Right cardiac atrium (tissue), 5 donors: ENCODE measurements around the gene INF2. TPM values are rescaled to one million over a fixed set of nuclear protein-coding genes. Genes with fewer than 3 reads are reported as not detected.
A peak's percentile ranks its signal among the peaks of the same experiment; 100 is the strongest.

ENCODE experiments used
- ATAC-seq, 2 donors: fragments of 200-7000 bp; cut with Tn5 transposase; one replicate each; pipeline versions ENCODE4 v1.8.0 to v1.9.1; 2020; ENCODE audit warnings: moderate library complexity in 2 of 2, mild to moderate bottlenecking in 1 of 2
- DNase-seq, 3 donors: peaks; one replicate each; pipeline ENCODE4 v3.0.0-alpha.2; 2020
- H3K27ac ChIP-seq: one replicate; pipeline ENCODE4 v1.5.1; 2013; ENCODE audit warnings: mild to moderate bottlenecking, low read length, control low read depth, moderate library complexity
- H3K27me3 ChIP-seq: one replicate; pipeline ENCODE4 v1.6.1; 2013; ENCODE audit not compliant: control insufficient read depth, insufficient read depth
- H3K4me1 ChIP-seq: one replicate; pipeline ENCODE4 v1.6.1; 2013; ENCODE audit warnings: low read length; ENCODE audit not compliant: control insufficient read depth, insufficient read depth
- H3K4me3 ChIP-seq: one replicate; pipeline ENCODE4 v1.5.1; 2013; ENCODE audit warnings: low read length, control low read depth
- H3K9me3 ChIP-seq: one replicate; pipeline ENCODE4 v1.6.1; 2013; ENCODE audit warnings: low read length; ENCODE audit not compliant: control insufficient read depth
- WGBS: extraction: QIAGEN DNeasy Blood & Tissue Kit; methylation state at CpG from one replicate; pipeline ENCODE4 v1.1.7; 2013; 5-methylcytosine and 5-hydroxymethylcytosine counted together
- intact Hi-C, 4 donors: fragments of 100-400 bp; cut with DNase I; formaldehyde crosslinking; loops; one replicate each; pipeline versions ENCODE4 v1.11.0 to v1.14.0; 2022 to 2023
- polyA plus RNA-seq: library from polyadenylated mRNA; stranded (reverse); fragments of 200-250 nt; gene quantifications from one replicate; pipeline ENCODE4 v1.2.3, GENCODE V29; 2013
- total RNA-seq, 4 donors: library from RNA; stranded (reverse); fragmentation: NEBNext Ultra II Directional; extraction: Animal tissue kit (Norgen Biotek cat#: 25700); gene quantifications; one replicate each; pipeline ENCODE4 v1.2.1, GENCODE V29; 2021
- donor health status: healthy with polysubstance abuse.
- donor health status: DM: no; HTN: yes; CAD: no.
- donor health status: DM: no; HTN: no; CAD: no.
- donor health status: DM: no; HTN: yes; CAD: no; lungs with severe emphysema.
- donor health status: DM: yes; HTN: yes; CAD: no.

The INF2 gene
- total and polyA plus RNA-seq, 5 donors = 36.2 to 46.4 (median 40.2) TPM

- H3K27me3 ChIP-seq = no peaks in the 10 kb centered on the region
- ATAC-seq = peak; percentile 83 to 88
- H3K4me1 ChIP-seq = peaks cover 16% of the 10 kb centered on the region
- H3K27ac ChIP-seq = peak overlapping the region; percentile 22
- peak overlapping the region; percentile 36 for H3K4me3 ChIP-seq
- H3K9me3 ChIP-seq = no peaks in the 10 kb centered on the region
- intact Hi-C loops = no loop called here
- 2% methylated on average over 43 of the region's 43 CpGs for WGBS
- DNase-seq = peak; percentile 87 to 95 (median 95)
Measured at GRCh38 chr14:104677512-104678332, 11.7 kb upstream of the INF2 start.

- H3K9me3 ChIP-seq = no peaks in the 10 kb centered on the region
- H3K4me3 ChIP-seq = peak overlapping the region; percentile 36
- intact Hi-C loops = no loop called here
- DNase-seq (peak; percentile 48 to 79 (median 70)), ATAC-seq (peak; percentile 1)
- H3K27ac ChIP-seq = peak overlapping the region; percentile 22
- H3K4me1 ChIP-seq = peaks cover 16% of the 10 kb centered on the region
- H3K27me3 ChIP-seq = no peaks in the 10 kb centered on the region
- 25% methylated on average over 13 of the region's 13 CpGs for WGBS
Measured at GRCh38 chr14:104678346-104678745, 11.1 kb upstream of the INF2 start.

DNA sequence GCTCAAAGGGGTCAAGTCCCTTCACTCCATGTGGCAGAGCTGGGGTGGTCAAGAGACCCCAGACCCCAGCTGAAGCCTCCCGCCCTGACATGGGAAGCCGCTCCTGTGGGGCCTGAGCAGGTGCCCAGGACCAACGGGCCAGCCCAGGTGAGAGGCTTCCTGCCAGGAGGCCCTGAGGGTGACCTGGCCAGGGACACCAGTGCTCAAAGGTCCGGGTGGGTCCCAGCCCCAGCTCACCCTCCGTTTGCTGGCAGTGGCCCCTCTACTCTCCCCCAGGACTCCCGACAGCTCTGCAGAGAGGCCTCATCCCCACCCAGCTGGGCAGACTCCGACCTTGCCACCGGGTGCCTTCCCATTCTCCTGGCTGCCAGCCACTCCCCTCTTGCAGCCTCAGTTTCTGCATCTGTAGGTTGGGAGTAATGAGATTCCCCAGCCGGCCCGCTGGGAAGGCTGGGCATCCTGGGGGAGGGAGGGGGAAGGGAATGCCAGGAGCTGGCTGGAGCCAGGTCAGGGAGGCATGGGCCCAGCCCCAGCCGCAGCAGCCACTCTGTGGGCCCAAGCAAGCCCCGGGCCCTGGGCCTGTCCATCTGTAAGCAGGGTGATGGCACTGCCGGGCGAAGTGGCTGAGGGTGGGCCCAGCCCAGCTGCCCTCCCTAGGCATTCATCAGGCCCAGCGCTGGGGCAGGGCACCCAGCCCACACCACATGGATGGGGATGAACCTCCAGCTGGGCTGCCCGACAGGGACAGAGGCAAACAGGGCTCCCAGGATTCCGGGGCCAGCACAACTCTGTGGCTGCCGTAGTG, 10.3 kb upstream of the INF2 start:
- ATAC-seq (no peak), DNase-seq (peak in 2 of 3 donors; percentile 56 to 69)
- H3K27me3 ChIP-seq = no peaks in the 10 kb centered on the region
- H3K9me3 ChIP-seq = no peaks in the 10 kb centered on the region
- H3K4me3 ChIP-seq = no peak overlapping the region
- no peak overlapping the region for H3K27ac ChIP-seq
- intact Hi-C loops = no loop called here
- H3K4me1 ChIP-seq = peaks cover 16% of the 10 kb centered on the region
- WGBS = 89% methylated on average over 18 of the region's 18 CpGs

- no peaks in the 10 kb centered on the region for H3K27me3 ChIP-seq
- DNase-seq = peak; percentile 60 to 69 (median 64)
- ATAC-seq = peak in 1 of 2 donors; percentile 37
- no peaks in the 10 kb centered on the region for H3K9me3 ChIP-seq
- intact Hi-C loops = no loop called here
- H3K27ac ChIP-seq = no peak overlapping the region
- H3K4me1 ChIP-seq = peaks cover 16% of the 10 kb centered on the region
- WGBS = 70% methylated on average over 21 of the region's 21 CpGs
- no peak overlapping the region for H3K4me3 ChIP-seq
Measured at GRCh38 chr14:104680056-104680805, 9.2 kb upstream of the INF2 start.

GRCh38 chr14:104680806-104681688, 8.4 kb upstream of the INF2 start:
- Histone ChIP-seq H3K27ac (peak overlapping the region; percentile 73), H3K4me1 (peaks cover 16% of the 10 kb centered on the region), H3K4me3 (no peak overlapping the region), H3K27me3 (no peaks in the 10 kb centered on the region), H3K9me3 (no peaks in the 10 kb centered on the region)
- DNase-seq (peak; percentile 63 to 76 (median 74)), ATAC-seq (peak; percentile 2 to 33)
- 49% methylated on average over 26 of the region's 26 CpGs for WGBS
- intact Hi-C loops = no loop called here

GRCh38 chr14:104681689-104682074, 7.7 kb upstream of the INF2 start:
- intact Hi-C loops = no loop called here
- Histone ChIP-seq H3K4me3 (no peak overlapping the region), H3K27ac (peak overlapping the region; percentile 73), H3K4me1 (peaks cover 16% of the 10 kb centered on the region), H3K9me3 (no peaks in the 10 kb centered on the region), H3K27me3 (no peaks in the 10 kb centered on the region)
- peak; percentile 67 to 71 for ATAC-seq
- DNase-seq = peak; percentile 93 to 97 (median 96)
- 14% methylated on average over 11 of the region's 11 CpGs for WGBS

- intact Hi-C loops = no loop called here
- H3K4me3 ChIP-seq = no peak overlapping the region
- WGBS = 32% methylated on average over 12 of the region's 12 CpGs
- no peaks in the 10 kb centered on the region for H3K27me3 ChIP-seq
- ATAC-seq = no peak
- peak in 2 of 3 donors; percentile 67 to 70 for DNase-seq
- H3K9me3 ChIP-seq = no peaks in the 10 kb centered on the region
- H3K4me1 ChIP-seq = peaks cover 15% of the 10 kb centered on the region
- peak overlapping the region; percentile 15 for H3K27ac ChIP-seq
Measured at GRCh38 chr14:104682107-104682593, 7.3 kb upstream of the INF2 start.

- no peaks in the 10 kb centered on the region for H3K27me3 ChIP-seq
- no peak overlapping the region for H3K27ac ChIP-seq
- WGBS = 90% methylated on average over 22 of the region's 22 CpGs
- no peak for ATAC-seq
- H3K4me3 ChIP-seq = no peak overlapping the region
- intact Hi-C loops = no loop called here
- no peaks in the 10 kb centered on the region for H3K9me3 ChIP-seq
- peak in 2 of 3 donors; percentile 21 to 29 for DNase-seq
- peaks cover 16% of the 10 kb centered on the region for H3K4me1 ChIP-seq
Measured at GRCh38 chr14:104683653-104684448, 5.6 kb upstream of the INF2 start.

GRCh38 chr14:104684449-104684821, 5.0 kb upstream of the INF2 start:
- H3K27me3 ChIP-seq = no peaks in the 10 kb centered on the region
- no peak overlapping the region for H3K4me3 ChIP-seq
- intact Hi-C loops = no loop called here
- 93% methylated on average over 10 of the region's 10 CpGs for WGBS
- DNase-seq (peak in 1 of 3 donors; percentile 28), ATAC-seq (no peak)
- no peaks in the 10 kb centered on the region for H3K9me3 ChIP-seq
- H3K4me1 ChIP-seq = peaks cover 15% of the 10 kb centered on the region
- no peak overlapping the region for H3K27ac ChIP-seq
